K562 treated with DMSO at 1 percent for 24 hours (cell line): Measurements from ENCODE around the gene RAP2B. TPM values are rescaled to one million over a fixed set of nuclear protein-coding genes. Genes with fewer than 3 reads are reported as not detected.

Experiments
- total RNA-seq: library from RNA; unstranded; fragments of 300-600 nt; gene quantifications from 2 replicates; pipeline ENCODE4 v1.2.3, GENCODE V29; 2022; ENCODE audit warnings: low read depth; ENCODE audit not compliant: insufficient read depth

RAP2B gene
- total RNA-seq, result 11.8 and 12.3 TPM in 2 replicates

DNA sequence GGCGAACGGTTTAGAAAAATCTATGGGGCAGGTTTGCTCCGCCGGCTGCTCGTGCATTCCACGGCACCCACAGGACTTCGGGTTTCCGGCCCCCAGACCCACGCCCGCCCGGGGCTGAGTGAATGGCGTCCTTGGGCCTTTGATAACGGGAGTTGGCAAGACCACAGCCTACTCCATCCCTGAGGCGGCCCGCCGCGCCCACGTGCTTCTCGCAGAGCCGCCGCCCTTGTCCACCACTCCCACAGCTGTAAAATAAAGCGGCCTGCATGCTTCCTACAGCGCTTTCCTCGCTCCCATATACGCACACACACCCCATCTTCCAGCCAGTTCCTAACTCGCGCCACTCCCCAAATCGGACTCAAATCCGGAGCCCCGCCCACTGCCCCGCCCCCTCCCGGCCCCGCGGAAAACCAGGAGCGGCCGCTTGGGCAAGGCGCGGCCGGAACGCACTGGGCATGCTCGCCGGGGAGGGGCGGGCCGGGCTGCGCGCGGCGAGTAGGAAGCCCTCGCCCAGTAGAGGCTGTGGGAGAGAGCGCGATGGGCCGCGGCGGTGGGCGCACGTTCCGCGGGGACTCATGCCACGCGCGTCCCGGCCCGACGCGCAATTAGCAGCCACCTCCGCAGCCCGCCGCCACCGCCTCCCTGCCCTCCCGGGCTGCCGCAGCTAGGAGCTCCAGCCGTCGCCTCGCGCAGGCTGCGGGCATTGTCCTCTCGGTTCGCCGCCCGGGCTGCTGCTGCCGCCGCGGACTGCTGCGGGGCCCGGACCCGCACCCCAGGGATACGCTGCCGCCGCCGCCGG, at the start of gene RAP2B:
TSS of gene RAP2B (plus strand) at position 513 of the 799 bp plus-strand sequence. CDS start 468 bp downstream, outside the sequence.

